GM21529 (cell line): ENCODE results near the gene MTRR.

Experiments
- ATAC-seq: cut with Tn5 transposase; IDR thresholded peaks from one replicate; pipeline ENCODE4 v1.9.1; 2021; ENCODE audit not compliant: unreplicated experiment

MTRR gene

GRCh38 chr5:7856855-7857254 lies 12.1 kb upstream of the MTRR start:
- ATAC-seq = peak; percentile 58

- ATAC-seq = no peak
Measured at GRCh38 chr5:7857361-7857760, 11.6 kb upstream of the MTRR start.

- no peak for ATAC-seq
Measured at GRCh38 chr5:7857926-7858632, 10.9 kb upstream of the MTRR start.

DNA sequence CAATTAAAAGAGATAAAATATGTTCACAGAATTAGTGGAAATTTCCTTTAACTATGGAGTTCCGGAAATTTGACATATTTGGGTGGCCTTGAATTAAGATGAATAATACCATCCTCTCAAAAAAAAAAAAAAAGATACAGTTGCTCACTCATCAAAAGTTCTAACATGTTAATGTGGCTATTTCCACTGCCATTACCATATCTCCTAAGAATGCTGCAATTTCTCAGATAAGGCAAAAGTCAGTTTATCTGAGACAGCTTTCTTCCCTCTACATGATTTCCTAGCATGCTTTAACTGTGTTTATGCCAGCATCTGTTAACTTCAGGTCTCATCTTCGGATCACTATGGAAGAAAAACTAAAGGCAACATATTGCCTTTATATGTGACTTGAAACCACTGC lies 2.8 kb upstream of the MTRR start:
- no peak for ATAC-seq

- ATAC-seq = no peak
Measured at GRCh38 chr5:7867260-7867659, 1.7 kb upstream of the MTRR start.

- ATAC-seq = peak; percentile 0
Measured at GRCh38 chr5:7868427-7868772, 548 bp upstream of the MTRR start.

DNA sequence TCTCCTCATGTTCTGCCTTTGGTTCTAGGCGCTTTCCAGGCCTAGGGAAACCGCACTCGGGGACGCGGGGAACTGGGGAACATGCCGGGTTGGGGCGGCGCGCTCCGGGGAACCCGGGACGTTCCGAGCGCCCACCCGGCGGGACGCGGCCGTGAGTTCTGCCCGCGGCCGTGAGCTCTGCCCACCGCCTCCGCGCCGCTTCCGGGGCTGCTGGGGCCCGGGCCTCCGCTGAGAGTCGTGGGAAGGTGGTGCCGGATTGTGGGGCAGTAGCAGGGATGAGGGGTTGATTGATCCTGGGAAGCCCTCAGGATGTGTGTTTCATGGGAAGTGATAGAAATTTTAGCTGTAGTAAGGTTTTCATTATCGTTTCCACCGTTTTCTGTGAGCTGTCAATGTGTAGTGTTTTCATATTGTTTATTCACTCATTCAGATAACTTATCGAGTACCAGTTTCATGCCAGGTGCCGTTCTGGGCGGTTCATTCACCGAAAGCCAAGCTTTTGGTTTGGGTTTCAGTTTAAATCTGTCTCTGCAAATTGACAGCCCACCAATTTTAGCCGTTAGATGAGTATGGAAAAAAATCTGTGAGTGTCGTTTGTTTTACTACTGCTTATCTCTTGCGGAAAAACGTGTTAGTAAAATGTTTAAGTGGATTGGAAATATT lies 657 bp downstream of the MTRR start:
- ATAC-seq = peak; percentile 24

- peak; percentile 26 for ATAC-seq
Measured at GRCh38 chr5:7871653-7872052, 2.7 kb downstream of the MTRR start.

DNA sequence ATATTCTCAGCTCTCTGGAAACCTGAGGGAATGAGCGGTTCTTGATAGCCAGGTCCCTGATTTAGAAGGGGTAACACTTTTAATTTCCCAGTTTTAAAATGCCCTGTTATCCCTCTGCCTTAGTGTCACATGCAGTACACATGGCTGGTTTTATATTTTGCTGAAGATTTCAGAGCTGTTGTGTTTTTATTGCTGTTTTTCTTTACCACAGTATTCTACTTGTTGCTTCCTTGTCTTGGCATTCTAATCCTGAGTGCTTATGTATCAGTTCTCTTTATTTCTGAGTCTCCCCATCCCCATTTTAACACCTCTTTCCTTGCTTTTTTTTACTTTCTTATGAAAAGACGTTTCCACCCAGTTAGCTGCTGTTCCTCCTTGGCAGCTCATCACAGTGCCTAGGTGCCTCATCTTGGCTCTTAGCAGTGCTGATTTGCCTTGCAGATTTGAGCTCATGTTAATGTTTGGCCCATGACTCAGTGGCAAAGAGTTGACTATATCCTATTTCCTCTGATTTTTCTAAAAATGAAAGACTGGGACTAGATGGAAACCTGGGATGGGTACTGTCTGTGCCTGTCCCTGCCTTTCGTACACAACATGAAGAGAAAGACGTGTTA lies 3.7 kb downstream of the MTRR start:
- no peak for ATAC-seq

GRCh38 chr5:7873216-7873615 lies 4.3 kb downstream of the MTRR start:
- no peak for ATAC-seq

GRCh38 chr5:7874639-7875038 lies 5.7 kb downstream of the MTRR start:
- no peak for ATAC-seq

GRCh38 chr5:7875151-7875550 lies 6.2 kb downstream of the MTRR start:
- ATAC-seq = no peak

DNA sequence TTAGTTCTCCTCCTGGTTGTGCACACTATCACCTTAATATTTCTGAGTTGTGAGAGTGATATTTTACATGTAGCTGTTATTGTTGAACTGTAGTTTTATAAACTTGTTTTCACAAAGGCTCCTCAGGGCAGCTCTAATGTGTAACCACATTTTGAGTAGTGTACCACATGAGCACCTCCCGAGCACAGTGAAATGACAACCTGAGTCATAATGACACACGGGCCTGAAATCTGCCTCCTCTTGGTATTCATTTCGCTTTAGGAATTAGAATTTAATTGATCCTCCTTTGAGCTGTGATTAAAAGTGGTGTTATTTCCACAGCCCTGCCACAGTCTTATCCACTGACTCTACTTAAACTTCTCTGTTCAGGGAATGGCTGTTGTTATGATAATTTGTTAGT lies 7.9 kb downstream of the MTRR start:
- ATAC-seq = peak; percentile 59

DNA sequence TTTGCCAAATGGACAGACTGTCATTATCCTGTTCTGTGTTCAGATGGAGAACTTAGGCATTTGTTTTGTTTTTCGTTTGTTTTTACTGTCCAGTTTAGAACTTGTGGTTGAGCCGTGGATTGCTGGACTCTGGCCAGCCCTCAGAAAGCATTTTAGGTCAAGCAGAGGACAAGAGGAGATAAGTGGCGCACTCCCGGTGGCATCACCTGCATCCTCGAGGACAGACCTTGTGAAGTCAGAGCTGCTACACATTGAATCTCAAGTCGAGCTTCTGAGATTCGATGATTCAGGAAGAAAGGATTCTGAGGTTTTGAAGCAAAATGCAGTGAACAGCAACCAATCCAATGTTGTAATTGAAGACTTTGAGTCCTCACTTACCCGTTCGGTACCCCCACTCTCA lies 8.9 kb downstream of the MTRR start:
- no peak for ATAC-seq

DNA sequence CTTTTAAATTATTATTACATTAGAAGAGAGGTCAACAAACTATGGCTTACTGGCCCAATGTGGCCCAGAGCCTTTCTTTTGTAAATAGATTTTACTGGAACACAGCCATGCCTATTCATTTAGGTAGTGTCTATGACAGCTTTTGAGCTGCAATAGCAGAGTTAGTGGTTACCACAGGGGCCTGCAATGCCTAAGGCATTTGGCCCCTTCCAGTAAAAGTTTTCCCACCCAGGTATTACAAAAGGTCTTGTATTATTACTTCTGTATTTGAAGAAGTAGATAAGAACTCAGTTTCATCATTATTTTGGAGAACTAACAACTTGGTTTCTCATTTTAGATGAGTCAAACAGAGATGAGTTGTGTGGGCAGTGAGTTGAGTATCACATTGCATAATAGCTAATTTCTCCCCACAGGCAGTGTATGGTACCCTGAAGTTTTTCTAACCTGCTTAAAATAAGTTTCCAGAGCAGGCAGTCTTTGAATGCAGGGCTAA lies 9.5 kb downstream of the MTRR start:
- ATAC-seq = peak; percentile 95

GRCh38 chr5:7881091-7881490 lies 12.1 kb downstream of the MTRR start:
- no peak for ATAC-seq

DNA sequence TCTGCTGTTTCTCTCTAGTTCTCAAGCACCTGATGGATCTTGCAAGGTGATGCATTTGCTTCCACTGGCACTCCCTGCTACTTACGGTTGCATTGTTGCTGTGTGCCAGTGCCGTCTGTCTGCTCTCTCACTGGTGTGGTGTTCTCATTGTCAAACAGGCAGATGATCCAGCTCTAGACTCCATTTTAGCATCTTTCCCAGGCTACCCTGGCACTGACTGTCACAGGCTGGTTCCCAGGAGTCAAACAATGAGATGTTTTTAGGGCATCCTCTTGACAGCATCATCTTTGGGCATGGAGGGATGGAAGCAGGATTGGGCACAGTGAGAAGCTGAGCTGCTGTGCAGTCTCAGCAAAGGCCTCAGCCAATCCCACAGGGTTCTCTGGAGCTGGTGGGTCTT lies 12.9 kb downstream of the MTRR start:
- no peak for ATAC-seq

DNA sequence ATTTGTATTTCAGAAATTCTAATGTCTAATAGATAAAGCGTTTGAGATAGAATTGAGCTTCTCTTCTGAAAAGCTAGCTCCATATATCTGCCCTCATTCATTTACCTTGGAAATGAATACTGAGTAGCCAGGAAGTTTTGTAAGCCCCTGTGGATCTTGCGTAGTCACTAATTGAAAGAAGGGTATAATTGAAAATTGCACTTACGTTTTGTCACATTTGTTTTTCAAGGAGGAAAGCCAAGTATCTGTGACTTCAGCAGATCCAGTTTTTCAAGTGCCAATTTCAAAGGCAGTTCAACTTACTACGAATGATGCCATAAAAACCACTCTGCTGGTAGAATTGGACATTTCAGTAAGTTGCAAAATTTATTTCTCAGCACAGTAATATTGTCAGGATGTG lies 14.0 kb downstream of the MTRR start:
- ATAC-seq = no peak

DNA sequence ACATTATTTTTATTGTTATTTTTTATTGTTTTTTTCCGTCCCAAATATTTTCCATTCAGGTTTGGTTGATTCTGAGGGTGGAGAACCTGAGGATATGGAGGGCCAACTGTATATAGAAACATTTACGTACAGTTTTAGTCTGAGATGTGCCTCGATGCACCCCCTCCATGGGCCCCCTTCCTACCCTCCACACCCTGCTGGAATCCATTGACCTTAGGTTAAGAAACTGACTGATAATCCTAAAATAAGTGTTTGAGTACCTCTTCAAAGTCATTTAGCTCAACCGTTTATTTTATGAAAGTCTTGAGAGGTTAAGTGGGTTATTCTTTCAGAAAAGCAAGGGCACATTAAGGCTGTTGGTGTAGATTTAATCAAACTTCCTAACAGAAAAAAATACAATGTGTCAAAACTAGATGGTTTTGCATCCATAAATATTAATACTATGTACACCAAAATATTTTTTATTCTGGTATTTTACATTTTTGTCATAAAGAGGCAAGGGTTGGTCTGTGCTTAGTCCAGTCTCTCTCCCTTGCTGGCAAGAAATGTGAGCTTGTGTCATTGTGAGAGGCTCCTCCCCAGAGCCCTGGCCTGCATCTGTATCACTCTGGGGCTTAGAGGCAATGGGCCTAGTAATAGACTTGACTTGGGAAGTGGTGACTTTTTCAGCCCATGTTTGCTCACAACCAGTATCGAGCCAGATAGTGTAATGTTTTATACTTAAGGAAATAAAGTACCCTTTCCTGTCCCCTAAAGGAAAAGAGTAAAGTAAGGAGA lies 15.7 kb downstream of the MTRR start:
- no peak for ATAC-seq

GRCh38 chr5:7886849-7887475 lies 18.0 kb downstream of the MTRR start:
- ATAC-seq = peak; percentile 49

- ATAC-seq = no peak
Measured at GRCh38 chr5:7888901-7889300, 20.0 kb downstream of the MTRR start.
